HG03103 (cell line): Measurements from ENCODE around the gene CALB2.

Experiments used
- ATAC-seq: cut with Tn5 transposase; IDR thresholded peaks from one replicate; pipeline ENCODE4 v1.9.1; 2021; ENCODE audit warnings: low read depth; ENCODE audit not compliant: unreplicated experiment

The CALB2 gene

GRCh38 chr16:71384073-71384724, 25.7 kb downstream of the CALB2 start:
- no peak for ATAC-seq

- ATAC-seq: no peak
Measured at GRCh38 chr16:71387045-71387871, 28.7 kb downstream of the CALB2 start.

GRCh38 chr16:71389330-71389729, 30.8 kb downstream of the CALB2 start:
- ATAC-seq: no peak

GRCh38 chr16:71396594-71396993, 38.1 kb downstream of the CALB2 start:
- ATAC-seq: no peak

- no peak for ATAC-seq
Measured at GRCh38 chr16:71399801-71400563, 41.5 kb downstream of the CALB2 start.

- no peak for ATAC-seq
Measured at GRCh38 chr16:71402007-71402406, 43.5 kb downstream of the CALB2 start.

- ATAC-seq: no peak
Measured at GRCh38 chr16:71402674-71403073, 44.2 kb downstream of the CALB2 start.

- ATAC-seq: no peak
Measured at GRCh38 chr16:71404364-71404763, 45.8 kb downstream of the CALB2 start.

GRCh38 chr16:71406316-71406715, 47.8 kb downstream of the CALB2 start:
- ATAC-seq: no peak

- no peak for ATAC-seq
Measured at GRCh38 chr16:71406724-71407123, 48.2 kb downstream of the CALB2 start.

- ATAC-seq: no peak
Measured at GRCh38 chr16:71407731-71408130, 49.2 kb downstream of the CALB2 start.

GRCh38 chr16:71408536-71408935, 50.0 kb downstream of the CALB2 start:
- no peak for ATAC-seq

GRCh38 chr16:71409011-71409775, 50.7 kb downstream of the CALB2 start:
- ATAC-seq: no peak

GRCh38 chr16:71410146-71410545, 51.6 kb downstream of the CALB2 start:
- no peak for ATAC-seq

GRCh38 chr16:71412270-71413160, 54.0 kb downstream of the CALB2 start:
- no peak for ATAC-seq

GRCh38 chr16:71413341-71413740, 54.8 kb downstream of the CALB2 start:
- ATAC-seq: no peak

- no peak for ATAC-seq
Measured at GRCh38 chr16:71414038-71414437, 55.5 kb downstream of the CALB2 start.

- ATAC-seq: no peak
Measured at GRCh38 chr16:71421911-71422310, 63.4 kb downstream of the CALB2 start.

- no peak for ATAC-seq
Measured at GRCh38 chr16:71423016-71423415, 64.5 kb downstream of the CALB2 start.

- ATAC-seq: no peak
Measured at GRCh38 chr16:71423865-71424264, 65.3 kb downstream of the CALB2 start.
